ENCODE data around the gene MAGEA9. TPM values are rescaled to one million over a fixed set of nuclear protein-coding genes. Genes with fewer than 3 reads are reported as not detected.
"Not testable (repeated sequence)": the region's sequence is repeated elsewhere in the genome, so short reads cannot be mapped to it uniquely, and the experiment has no call there.

The MAGEA9 gene
- total RNA-seq, 1 donor from 2014 or later = not detected

- TF ChIP-seq CTCF (IDR thresholded peaks at IDR 0.05; ENCODE audit: insufficient read depth, low read depth, low read length) = no peak
- no peak for TF ChIP-seq EZH2 (IDR thresholded peaks at IDR 0.05; ENCODE audit: insufficient read depth, low read length)
- H3K9ac ChIP-seq (ENCODE audit: low read length) = no peak overlapping the region
- H3K4me3 ChIP-seq (ENCODE audit: insufficient read depth, low read depth, low read length) = no peak overlapping the region
- no peaks in the 10 kb centered on the region for H3K9me3 ChIP-seq (ENCODE audit: insufficient read depth, low read depth, low read length)
- no peaks in the 10 kb centered on the region for H4K20me1 ChIP-seq (ENCODE audit: insufficient read depth, low read length)
- Mint-ChIP-seq H3K27ac (ENCODE audit: unreplicated experiment) (no peak overlapping the region), H3K9me3 (ENCODE audit: unreplicated experiment) (peaks cover 5% of the 10 kb centered on the region), H3K36me3 (ENCODE audit: low read depth, unreplicated experiment) (no peaks in the 10 kb centered on the region), H3K27me3 (ENCODE audit: low read depth, unreplicated experiment) (peaks cover 2% of the 10 kb centered on the region), H3K4me3 (ENCODE audit: unreplicated experiment) (no peak overlapping the region), H3K4me1 (ENCODE audit: low read depth, unreplicated experiment) (peaks cover 1% of the 10 kb centered on the region)
- FAIRE-seq = no peak
- no peak overlapping the region for H3K4me2 ChIP-seq (ENCODE audit: low read length)
- no peaks in the 10 kb centered on the region for H3K27me3 ChIP-seq (ENCODE audit: insufficient read depth, low read length)
- no peak for DNase-seq (ENCODE audit: low read depth)
- H2AFZ ChIP-seq (ENCODE audit: low read depth, low read length) = no peak overlapping the region
- H3K36me3 ChIP-seq (ENCODE audit: insufficient read depth, low read length) = no peaks in the 10 kb centered on the region
- H3K4me1 ChIP-seq (ENCODE audit: insufficient read depth, low read length) = no peaks in the 10 kb centered on the region
- no peak overlapping the region for H3K27ac ChIP-seq (ENCODE audit: low read depth, low read length)
- H3K79me2 ChIP-seq (ENCODE audit: insufficient read depth, low read length) = no peaks in the 10 kb centered on the region
Measured at GRCh38 chrX:149760965-149761364, 20.8 kb upstream of the MAGEA9 start.

GRCh38 chrX:149761858-149762674, 19.7 kb upstream of the MAGEA9 start:
- not testable (repeated sequence) for H3K9me3 ChIP-seq (ENCODE audit: insufficient read depth, low read depth, low read length); H3K27ac Mint-ChIP-seq (ENCODE audit: unreplicated experiment); H2AFZ ChIP-seq (ENCODE audit: low read depth, low read length); H3K9ac ChIP-seq (ENCODE audit: low read length); H3K4me3 ChIP-seq (ENCODE audit: insufficient read depth, low read depth, low read length); H3K79me2 ChIP-seq (ENCODE audit: insufficient read depth, low read length); H3K27me3 ChIP-seq (ENCODE audit: insufficient read depth, low read length); H3K36me3 Mint-ChIP-seq (ENCODE audit: low read depth, unreplicated experiment); H3K4me1 ChIP-seq (ENCODE audit: insufficient read depth, low read length); H4K20me1 ChIP-seq (ENCODE audit: insufficient read depth, low read length); H3K9me3 Mint-ChIP-seq (ENCODE audit: unreplicated experiment); FAIRE-seq; H3K4me2 ChIP-seq (ENCODE audit: low read length); H3K4me3 Mint-ChIP-seq (ENCODE audit: unreplicated experiment); H3K4me1 Mint-ChIP-seq (ENCODE audit: low read depth, unreplicated experiment); H3K36me3 ChIP-seq (ENCODE audit: insufficient read depth, low read length); H3K27ac ChIP-seq (ENCODE audit: low read depth, low read length); DNase-seq (ENCODE audit: low read depth); H3K27me3 Mint-ChIP-seq (ENCODE audit: low read depth, unreplicated experiment)

DNA sequence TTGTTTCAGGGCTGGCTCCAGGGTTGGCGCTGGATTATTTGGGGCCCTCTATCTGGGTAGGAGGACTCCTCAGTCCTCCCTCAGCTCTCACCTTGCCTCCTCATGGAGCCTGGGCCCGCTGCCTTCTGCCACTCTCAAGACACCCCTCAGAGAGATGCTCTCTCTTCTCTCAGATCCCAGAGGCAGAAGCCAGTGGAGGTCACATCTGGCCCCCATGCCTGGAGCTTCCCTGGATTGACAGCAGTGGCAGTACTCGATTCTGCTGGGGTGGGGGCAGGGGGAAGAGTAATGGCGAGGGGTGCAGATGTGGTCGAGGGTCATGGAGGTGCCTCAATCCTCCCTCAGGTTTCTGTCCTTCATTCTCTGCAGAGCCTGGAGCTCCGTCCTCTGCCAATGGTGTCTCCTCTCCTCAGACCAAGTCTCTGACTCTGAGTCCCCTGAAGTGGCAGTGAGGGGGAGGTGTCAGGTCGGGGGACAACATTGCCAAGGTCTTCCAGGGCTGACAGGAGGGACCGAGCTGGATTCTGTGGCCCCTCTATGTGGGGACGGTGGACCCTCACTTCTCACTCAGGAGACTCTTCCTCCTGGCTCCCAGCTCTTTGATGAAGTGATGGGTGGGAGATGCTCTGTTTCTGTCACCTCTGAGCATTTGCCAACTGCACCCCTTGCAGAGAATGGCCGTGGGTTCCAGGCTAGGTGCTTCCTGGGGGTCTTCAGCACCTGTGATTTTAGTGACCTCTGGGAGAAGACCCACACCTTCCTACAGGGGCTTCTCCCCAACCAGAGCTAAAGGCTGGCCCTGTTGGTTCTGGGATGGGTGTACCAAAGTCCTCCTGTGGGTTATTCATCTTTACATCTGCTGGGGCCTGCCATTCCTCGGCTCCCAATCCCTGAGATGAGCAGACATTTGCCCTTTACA, 18.8 kb upstream of the MAGEA9 start:
- no peaks in the 10 kb centered on the region for H3K36me3 ChIP-seq (ENCODE audit: insufficient read depth, low read length)
- H3K4me2 ChIP-seq (ENCODE audit: low read length) = no peak overlapping the region
- no peaks in the 10 kb centered on the region for H3K36me3 Mint-ChIP-seq (ENCODE audit: low read depth, unreplicated experiment)
- H3K27me3 ChIP-seq (ENCODE audit: insufficient read depth, low read length) = no peaks in the 10 kb centered on the region
- H3K4me1 Mint-ChIP-seq (ENCODE audit: low read depth, unreplicated experiment) = no peaks in the 10 kb centered on the region
- H3K79me2 ChIP-seq (ENCODE audit: insufficient read depth, low read length) = no peaks in the 10 kb centered on the region
- no peak overlapping the region for H3K4me3 Mint-ChIP-seq (ENCODE audit: unreplicated experiment)
- H3K4me1 ChIP-seq (ENCODE audit: insufficient read depth, low read length) = no peaks in the 10 kb centered on the region
- no peaks in the 10 kb centered on the region for H4K20me1 ChIP-seq (ENCODE audit: insufficient read depth, low read length)
- no peak for DNase-seq (ENCODE audit: low read depth)
- H3K9me3 ChIP-seq (ENCODE audit: insufficient read depth, low read depth, low read length) = no peaks in the 10 kb centered on the region
- H3K27ac Mint-ChIP-seq (ENCODE audit: unreplicated experiment) = no peak overlapping the region
- H3K9me3 Mint-ChIP-seq (ENCODE audit: unreplicated experiment) = peaks cover 5% of the 10 kb centered on the region
- no peak for TF ChIP-seq EZH2 (IDR thresholded peaks at IDR 0.05; ENCODE audit: insufficient read depth, low read length)
- TF ChIP-seq CTCF (IDR thresholded peaks at IDR 0.05; ENCODE audit: insufficient read depth, low read depth, low read length) = no peak
- no peak for FAIRE-seq
- no peak overlapping the region for H2AFZ ChIP-seq (ENCODE audit: low read depth, low read length)
- no peak overlapping the region for H3K27ac ChIP-seq (ENCODE audit: low read depth, low read length)
- peaks cover 4% of the 10 kb centered on the region for H3K27me3 Mint-ChIP-seq (ENCODE audit: low read depth, unreplicated experiment)
- no peak overlapping the region for H3K9ac ChIP-seq (ENCODE audit: low read length)
- no peak overlapping the region for H3K4me3 ChIP-seq (ENCODE audit: insufficient read depth, low read depth, low read length)

GRCh38 chrX:149770344-149770743, 11.4 kb upstream of the MAGEA9 start:
- not testable (repeated sequence) for H3K27me3 ChIP-seq (ENCODE audit: insufficient read depth, low read length); H3K9me3 ChIP-seq (ENCODE audit: insufficient read depth, low read depth, low read length); H3K36me3 Mint-ChIP-seq (ENCODE audit: low read depth, unreplicated experiment); H3K79me2 ChIP-seq (ENCODE audit: insufficient read depth, low read length); H3K4me1 ChIP-seq (ENCODE audit: insufficient read depth, low read length); DNase-seq (ENCODE audit: low read depth); H3K4me3 Mint-ChIP-seq (ENCODE audit: unreplicated experiment); H3K4me3 ChIP-seq (ENCODE audit: insufficient read depth, low read depth, low read length); H3K27ac ChIP-seq (ENCODE audit: low read depth, low read length); FAIRE-seq; H2AFZ ChIP-seq (ENCODE audit: low read depth, low read length); H3K9me3 Mint-ChIP-seq (ENCODE audit: unreplicated experiment); H3K36me3 ChIP-seq (ENCODE audit: insufficient read depth, low read length); H3K4me1 Mint-ChIP-seq (ENCODE audit: low read depth, unreplicated experiment); H3K27me3 Mint-ChIP-seq (ENCODE audit: low read depth, unreplicated experiment); H4K20me1 ChIP-seq (ENCODE audit: insufficient read depth, low read length); H3K27ac Mint-ChIP-seq (ENCODE audit: unreplicated experiment); H3K4me2 ChIP-seq (ENCODE audit: low read length); H3K9ac ChIP-seq (ENCODE audit: low read length)

All from astrocyte (in vitro differentiated cells and primary cell).